ENCODE data around the gene HYAL1.

DNA sequence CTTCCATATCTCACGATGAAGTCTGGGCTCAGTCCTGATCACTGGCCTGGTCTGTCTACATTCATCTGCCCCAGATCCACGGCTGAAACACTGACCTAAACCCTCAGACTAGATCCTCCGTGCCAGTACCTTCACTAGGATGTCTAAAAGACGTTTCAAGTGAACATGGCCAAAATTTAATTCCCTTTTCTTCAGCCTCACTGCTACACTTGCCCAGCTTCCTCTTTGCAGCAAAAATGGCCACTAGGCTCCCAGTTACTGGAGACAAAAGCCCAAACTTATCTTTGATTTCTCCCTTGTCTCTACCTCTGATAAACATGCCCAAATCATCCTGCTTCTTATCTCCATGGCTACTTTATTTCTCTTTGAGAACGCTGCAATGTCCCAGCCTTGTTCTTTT, 35.6 kb upstream of the HYAL1 start:
- TF ChIP-seq POLR2A (IDR thresholded peaks at IDR 0.05): no peak
- TF ChIP-seq, protein P1, sequence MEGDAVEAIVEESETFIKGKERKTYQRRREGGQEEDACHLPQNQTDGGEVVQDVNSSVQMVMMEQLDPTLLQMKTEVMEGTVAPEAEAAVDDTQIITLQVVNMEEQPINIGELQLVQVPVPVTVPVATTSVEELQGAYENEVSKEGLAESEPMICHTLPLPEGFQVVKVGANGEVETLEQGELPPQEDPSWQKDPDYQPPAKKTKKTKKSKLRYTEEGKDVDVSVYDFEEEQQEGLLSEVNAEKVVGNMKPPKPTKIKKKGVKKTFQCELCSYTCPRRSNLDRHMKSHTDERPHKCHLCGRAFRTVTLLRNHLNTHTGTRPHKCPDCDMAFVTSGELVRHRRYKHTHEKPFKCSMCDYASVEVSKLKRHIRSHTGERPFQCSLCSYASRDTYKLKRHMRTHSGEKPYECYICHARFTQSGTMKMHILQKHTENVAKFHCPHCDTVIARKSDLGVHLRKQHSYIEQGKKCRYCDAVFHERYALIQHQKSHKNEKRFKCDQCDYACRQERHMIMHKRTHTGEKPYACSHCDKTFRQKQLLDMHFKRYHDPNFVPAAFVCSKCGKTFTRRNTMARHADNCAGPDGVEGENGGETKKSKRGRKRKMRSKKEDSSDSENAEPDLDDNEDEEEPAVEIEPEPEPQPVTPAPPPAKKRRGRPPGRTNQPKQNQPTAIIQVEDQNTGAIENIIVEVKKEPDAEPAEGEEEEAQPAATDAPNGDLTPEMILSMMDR (IDR thresholded peaks at IDR 0.05): no peak

Measured in prostate gland (tissue), 2 donors.